SK-N-SH (cell line): ENCODE results near the gene LONP2. TPM values are rescaled to one million over a fixed set of nuclear protein-coding genes. Genes with fewer than 3 reads are reported as not detected.

ENCODE experiments used
- CTCF ChIA-PET: fragments of 300-600, 350-600 bp; formaldehyde crosslinking; extraction: SDS; loops from one replicate; lab custom pipeline; 2021; lab: Yijun Ruan, JAX
- POLR2A ChIA-PET: fragments of 350-600 bp; sonication (Branson Sonifier 250); formaldehyde crosslinking; extraction: SDS; loops from one replicate; lab custom pipeline; 2020; ENCODE audit warnings: antibody characterized with exemption, inconsistent platforms; lab: Yijun Ruan, JAX
- DNase-seq: peaks from one replicate; pipeline ENCODE4 v3.0.0; 2012
- H2AFZ ChIP-seq: fragments of 200-600 bp; sonication (generic); 2 replicates; pipeline ENCODE4 v1.8.1; 2016; ENCODE audit warnings: antibody characterized with exemption, mild to moderate bottlenecking, low read depth
- H3F3A ChIP-seq: fragments of 200-600 bp; sonication (generic); replicated peaks from 2 replicates; pipeline ENCODE3; 2016; ENCODE audit warnings: antibody characterized with exemption, mild to moderate bottlenecking; ENCODE audit not compliant: insufficient read depth
- H3K27ac ChIP-seq, 2 experiments: fragments of 200-500 bp in 1 of 2; fragments of 200-600 bp in 1 of 2; sonication (Bioruptor generic) in 1 of 2; sonication (generic), shearing (Covaris generic) in 1 of 2; 2 replicates each; pipeline versions ENCODE4 v1.5.1 to v1.6.1; 2014 to 2016; ENCODE audit warnings: low read depth in 2 of 2, inconsistent platforms in 1 of 2, low read length in 1 of 2, mild to moderate bottlenecking in 1 of 2, mixed read lengths in 1 of 2
- H3K27me3 ChIP-seq: fragments of 200-600 bp; sonication (generic), shearing (Covaris generic); 2 replicates; pipeline ENCODE4 v1.6.1; 2016; ENCODE audit warnings: mixed run types; ENCODE audit not compliant: insufficient read depth
- H3K36me3 ChIP-seq, 2 experiments: fragments of 200-500 bp in 1 of 2; fragments of 200-600 bp in 1 of 2; sonication (Bioruptor generic) in 1 of 2; sonication (generic) in 1 of 2; replicated peaks in 1 of 2; 2 replicates each; pipeline versions ENCODE3 to v1.5.1; 2014 to 2016; ENCODE audit warnings: low read length in 1 of 2, mild to moderate bottlenecking in 1 of 2; ENCODE audit not compliant: insufficient read depth in 2 of 2, control insufficient read depth in 1 of 2
- H3K4me1 ChIP-seq, 2 experiments: fragments of 200-500 bp in 1 of 2; fragments of 200-600 bp in 1 of 2; sonication (Bioruptor generic) in 1 of 2; sonication (generic), shearing (Covaris generic) in 1 of 2; 2 replicates each; pipeline versions ENCODE4 v1.5.1 to v1.6.1; 2014 to 2016; ENCODE audit warnings: low read depth in 1 of 2, low read length in 1 of 2, mixed run types in 1 of 2; ENCODE audit not compliant: insufficient read depth in 2 of 2, control insufficient read depth in 1 of 2
- H3K4me2 ChIP-seq: fragments of 200-600 bp; sonication (generic), shearing (Covaris generic); 2 replicates; pipeline ENCODE4 v1.6.1; 2017; ENCODE audit warnings: mixed run types
- H3K4me3 ChIP-seq, 2 experiments: fragments of 200-500 bp in 1 of 2; fragments of 200-600 bp in 1 of 2; sonication (Bioruptor generic) in 1 of 2; sonication (generic), shearing (Covaris generic) in 1 of 2; 2 replicates each; pipeline versions ENCODE4 v1.5.1 to v1.8.1; 2014 to 2016; ENCODE audit warnings: low read depth in 2 of 2, inconsistent platforms in 1 of 2, low read length in 1 of 2, mild to moderate bottlenecking in 1 of 2, mixed read lengths in 1 of 2, moderate library complexity in 1 of 2
- H3K79me2 ChIP-seq: fragments of 200-600 bp; sonication (generic); 2 replicates; pipeline ENCODE4 v1.8.1; 2017; ENCODE audit warnings: mild to moderate bottlenecking; ENCODE audit not compliant: insufficient read depth
- H3K9ac ChIP-seq: fragments of 200-600 bp; sonication (generic); 2 replicates; pipeline ENCODE4 v1.6.1; 2017; ENCODE audit warnings: mixed run types
- H3K9me2 ChIP-seq: fragments of 200-600 bp; sonication (generic); 2 replicates; pipeline ENCODE4 v1.6.1; 2017; ENCODE audit warnings: mixed run types
- H3K9me3 ChIP-seq: fragments of 200-600 bp; sonication (generic); 2 replicates; pipeline ENCODE4 v1.6.1; 2017; ENCODE audit warnings: mixed run types, mild to moderate bottlenecking, moderate library complexity
- H4K20me1 ChIP-seq: fragments of 200-600 bp; sonication (generic); 2 replicates; pipeline ENCODE4 v1.6.1; 2017; ENCODE audit warnings: mild to moderate bottlenecking, mixed run types; ENCODE audit not compliant: insufficient read depth
- CTCF ChIP-seq: fragments of 200-600 bp; sonication (generic); IDR thresholded peaks from 2 replicates; pipeline ENCODE4 v1.6.1; 2017; ENCODE audit warnings: antibody characterized with exemption, mild to moderate bottlenecking, moderate library complexity
- ELF1 ChIP-seq: IDR thresholded peaks from 2 replicates; pipeline ENCODE4 v1.4.0; 2012
- EP300 ChIP-seq, 2 experiments: IDR thresholded peaks; 2 replicates each; pipeline versions ENCODE4 v1.4.0 to v1.6.1; 2012; ENCODE audit warnings: borderline replicate concordance in 1 of 2, low read depth in 1 of 2, low read length in 1 of 2
- FOSL2 ChIP-seq: IDR thresholded peaks from 2 replicates; pipeline ENCODE4 v1.4.0; 2012; ENCODE audit warnings: low read depth, mild to moderate bottlenecking, moderate library complexity, borderline replicate concordance
- IRF3 ChIP-seq: fragments of 150-350 bp; IDR thresholded peaks from 2 replicates; pipeline ENCODE4 v1.6.1; 2016; ENCODE audit warnings: mild to moderate bottlenecking, low read depth, low read length
- JUND ChIP-seq: IDR thresholded peaks from 2 replicates; pipeline ENCODE4 v1.4.0; 2012
- MXI1 ChIP-seq: IDR thresholded peaks from 2 replicates; pipeline ENCODE4 v1.6.1; 2012; ENCODE audit warnings: mild to moderate bottlenecking, low read depth, low read length, improper control_type of control experiment
- NFIC ChIP-seq: IDR thresholded peaks from 2 replicates; pipeline ENCODE4 v1.4.0; 2012; ENCODE audit warnings: borderline replicate concordance
- NRF1 ChIP-seq: IDR thresholded peaks from 2 replicates; pipeline ENCODE4 v1.6.1; 2012; ENCODE audit warnings: low read depth, mild to moderate bottlenecking, low read length
- RAD21 ChIP-seq: IDR thresholded peaks from 2 replicates; pipeline ENCODE4 v1.6.1; 2012; ENCODE audit warnings: mild to moderate bottlenecking, low read length
- SMC3 ChIP-seq: IDR thresholded peaks from 2 replicates; pipeline ENCODE4 v1.6.1; 2012; ENCODE audit warnings: low read depth, low read length, improper control_type of control experiment
- USF1 ChIP-seq: IDR thresholded peaks from 2 replicates; pipeline ENCODE4 v1.4.0; 2012; ENCODE audit warnings: low read depth, borderline replicate concordance
- YY1 ChIP-seq: IDR thresholded peaks from 2 replicates; pipeline ENCODE4 v1.4.0; 2012; ENCODE audit warnings: low read depth, mild to moderate bottlenecking
- ZBTB33 ChIP-seq: IDR thresholded peaks from 2 replicates; pipeline ENCODE4 v1.4.0; 2012; ENCODE audit warnings: low read depth, borderline replicate concordance
- WGBS: methylation state at CpG from one replicate; pipeline ENCODE4 v1.1.6; 2017; ENCODE audit warnings: low lambda C conversion rate; 5-methylcytosine and 5-hydroxymethylcytosine counted together
- polyA plus RNA-seq, 3 experiments: library from polyadenylated mRNA; depleted of rRNA; stranded (reverse); fragments of >200 nt; gene quantifications; 2 replicates each; pipeline ENCODE4 v1.2.3, GENCODE V29; 2012

Gene LONP2
- polyA plus RNA-seq, 1 of the 3 experiments (the other 2 are of a cell fraction), result 22.4 TPM

GRCh38 chr16:48231727-48232492 lies 12.2 kb upstream of the LONP2 start:
- no peaks in the 10 kb centered on the region for H3K79me2 ChIP-seq
- H3K27ac ChIP-seq, result no peak overlapping the region
- H3K4me3 ChIP-seq, result no peak overlapping the region
- POLR2A ChIA-PET, result no interaction called here
- H3K9me3 ChIP-seq, result no peaks in the 10 kb centered on the region
- H3K9ac ChIP-seq, result no peak overlapping the region
- no peaks in the 10 kb centered on the region for H3K36me3 ChIP-seq
- no peak overlapping the region for H3K4me2 ChIP-seq
- H3F3A ChIP-seq, result no peaks in the 10 kb centered on the region
- TF ChIP-seq RAD21, result peak; percentile 52
- TF ChIP-seq NFIC, result no peak
- TF ChIP-seq CTCF, result peak; percentile 44
- TF ChIP-seq YY1, result no peak
- TF ChIP-seq IRF3, result no peak
- TF ChIP-seq JUND, result no peak
- no peak for TF ChIP-seq ZBTB33
- no peak for TF ChIP-seq ELF1
- TF ChIP-seq EP300 (IDR thresholded peaks at IDR 0.05; ENCODE audit: borderline replicate concordance in 1 of 2, low read depth in 1 of 2, low read length in 1 of 2), result no peak
- TF ChIP-seq USF1, result no peak
- no peak for TF ChIP-seq MXI1
- TF ChIP-seq FOSL2, result no peak
- peak; percentile 32 for TF ChIP-seq SMC3
- TF ChIP-seq NRF1, result no peak
- no peaks in the 10 kb centered on the region for H4K20me1 ChIP-seq
- H3K9me2 ChIP-seq, result no peaks in the 10 kb centered on the region
- peak; percentile 45 for DNase-seq
- 74% methylated on average over 11 of the region's 11 CpGs for WGBS
- no peaks in the 10 kb centered on the region for H3K4me1 ChIP-seq
- no peaks in the 10 kb centered on the region for H3K27me3 ChIP-seq
- H2AFZ ChIP-seq, result no peak overlapping the region
- CTCF ChIA-PET, result interaction anchor here (1.4 to 2.4 kb wide), 4 partner anchors 310 to 398 kb away, joined by 4 to 24 read pairs (median 12); no protein-coding TSS in a partner anchor
